ENCODE data around the gene LEP.

- no peak for TF ChIP-seq CTCF (IDR thresholded peaks at IDR 0.05; ENCODE audit: control extremely low read depth in 1 of 3, insufficient read depth in 1 of 3, low read depth in 1 of 3, low read length in 3 of 3)
- TF ChIP-seq MAFK (IDR thresholded peaks at IDR 0.05; ENCODE audit: low read depth, low read length) = no peak
- TF ChIP-seq ZNF274 (IDR thresholded peaks at IDR 0.05; ENCODE audit: borderline replicate concordance, extremely low read depth, low read length) = no peak
- TF ChIP-seq POLR2A (IDR thresholded peaks at IDR 0.05; ENCODE audit: control extremely low read depth in 1 of 2, low read depth in 2 of 2, low read length in 2 of 2) = no peak
- TF ChIP-seq EP300 (IDR thresholded peaks at IDR 0.05; ENCODE audit: borderline replicate concordance in 1 of 2, low read depth in 2 of 2, low read length in 2 of 2) = no peak
- no peak for TF ChIP-seq EGR1 (IDR thresholded peaks at IDR 0.05; ENCODE audit: borderline replicate concordance, low read depth, low read length)
- TF ChIP-seq ATF3 (IDR thresholded peaks at IDR 0.05; ENCODE audit: insufficient read depth, low read depth, low read length) = no peak
- TF ChIP-seq RNF2 (IDR thresholded peaks at IDR 0.05; ENCODE audit: borderline replicate concordance, low read depth, low read length, missing control alignments, poor library complexity, severe bottlenecking) = no peak
- TF ChIP-seq JUN (IDR thresholded peaks at IDR 0.05; ENCODE audit: low read depth, low read length) = no peak
- no peak for TF ChIP-seq SP1 (IDR thresholded peaks at IDR 0.05; ENCODE audit: low read depth, low read length)
- no peak for TF ChIP-seq TAF1 (IDR thresholded peaks at IDR 0.05; ENCODE audit: low read depth, low read length)
- no peak for TF ChIP-seq RAD21 (IDR thresholded peaks at IDR 0.05 in 1 of 2, conservative IDR thresholded peaks at IDR 0.05 in 1 of 2; ENCODE audit: low read depth in 2 of 2, low read length in 2 of 2)
- TF ChIP-seq JUND (IDR thresholded peaks at IDR 0.05; ENCODE audit: low read length) = no peak
These were observed 31.1 kb upstream of the LEP start for GRCh38 chr7:128210036-128210347.
